Muscle of back (tissue), 11 donors: Measurements from ENCODE around the gene IFNL4. TPM values are rescaled to one million over a fixed set of nuclear protein-coding genes. Genes with fewer than 3 reads are reported as not detected.
A peak's percentile ranks its signal among the peaks of the same experiment; 100 is the strongest.
"Not testable (repeated sequence)": the region's sequence is repeated elsewhere in the genome, so short reads cannot be mapped to it uniquely, and the experiment has no call there.

Experiments
- DNase-seq, 3 donors: peaks; one replicate each; pipeline versions ENCODE4 v3.0.0 to v3.0.0-alpha.2; 2013
- polyA plus RNA-seq, 10 donors: library from polyadenylated mRNA; unstranded; fragments of 120-200 nt; gene quantifications; one replicate each; pipeline ENCODE4 v1.2.1, GENCODE V29; 2013; ENCODE audit not compliant: insufficient read length in 10 of 10

The IFNL4 gene
- polyA plus RNA-seq, 10 donors: 0.10 to 0.23 (median 0.17) TPM; not detected in 6

GRCh38 chr19:39257227-39257626, 8.6 kb upstream of the IFNL4 start:
- no peak for DNase-seq

DNA sequence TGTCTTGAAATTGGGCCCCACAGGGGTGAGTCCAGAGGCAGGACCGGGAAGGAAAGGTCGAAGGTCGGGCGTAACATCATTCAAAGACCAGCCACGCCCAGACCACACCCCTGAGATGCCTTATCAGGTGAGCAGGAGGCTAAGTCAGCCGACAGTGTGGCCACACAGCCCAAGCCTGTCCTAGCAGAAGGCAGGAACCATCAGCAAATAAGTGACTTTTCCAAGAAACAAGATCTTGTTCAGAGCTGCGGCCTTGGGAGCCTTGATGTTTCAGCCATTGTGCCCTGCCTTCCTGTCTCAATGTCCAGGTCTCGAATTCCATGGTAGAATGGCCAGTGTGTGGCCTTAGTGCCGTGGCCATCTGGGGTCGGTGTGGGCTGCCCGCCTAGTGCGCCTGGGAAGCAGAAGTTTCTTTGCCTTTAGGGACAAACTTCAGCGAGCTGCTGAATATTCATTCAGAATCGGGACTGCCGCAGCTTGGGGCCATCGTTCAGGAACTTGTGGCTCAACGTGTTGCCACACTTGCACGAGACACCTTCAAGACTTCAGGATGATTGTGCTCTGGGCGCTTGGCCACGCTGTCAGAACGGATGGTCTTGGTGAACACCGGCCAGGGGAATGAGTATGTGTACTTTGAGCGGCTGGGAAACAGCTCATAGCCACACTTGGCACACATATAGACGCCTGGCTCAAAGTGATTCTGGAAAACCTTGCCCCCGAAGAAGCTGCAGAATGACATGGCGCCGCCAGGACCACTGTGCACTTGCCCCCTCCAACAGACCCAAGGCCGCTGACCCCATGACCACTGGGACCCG, 6.1 kb upstream of the IFNL4 start:
- DNase-seq: no peak

DNA sequence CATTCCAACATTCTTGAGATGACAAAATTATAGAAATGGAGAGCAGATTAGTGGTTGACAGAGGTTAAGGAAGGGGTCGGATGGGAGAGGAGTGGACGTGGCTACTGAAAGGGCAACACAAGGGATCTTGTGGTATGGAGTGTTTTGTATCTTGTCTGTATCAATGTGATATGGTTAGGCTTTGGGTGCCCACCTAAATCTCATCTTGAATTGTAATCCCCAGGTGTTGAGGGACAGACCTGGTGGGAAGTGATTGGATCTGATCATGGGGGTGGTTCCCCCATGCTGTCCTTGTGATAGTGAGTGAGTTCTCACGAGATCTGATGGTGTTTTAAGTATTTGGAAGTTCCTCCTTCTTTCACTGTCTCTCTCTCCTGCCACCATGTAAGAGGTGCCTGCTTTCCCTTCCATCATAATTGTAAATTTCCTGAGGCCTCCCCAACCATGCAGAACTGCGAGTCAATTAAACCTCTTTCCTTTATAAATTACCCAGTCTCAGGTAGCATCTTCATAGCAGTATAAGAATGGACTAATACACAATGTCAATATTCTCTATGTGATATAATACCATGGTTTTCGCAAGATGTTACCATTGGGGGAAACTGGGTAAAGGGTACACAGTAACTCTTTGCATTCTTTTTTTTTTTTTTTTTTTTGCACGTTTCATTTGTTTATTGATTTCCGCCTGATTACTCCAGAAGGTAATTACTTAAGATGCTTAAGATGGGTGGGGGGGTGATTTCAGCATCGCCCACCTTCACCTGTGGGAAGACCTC, 4.9 kb upstream of the IFNL4 start:
- no peak for DNase-seq

- DNase-seq: no peak
Observed at GRCh38 chr19:39252458-39252857, 3.8 kb upstream of the IFNL4 start.

DNA sequence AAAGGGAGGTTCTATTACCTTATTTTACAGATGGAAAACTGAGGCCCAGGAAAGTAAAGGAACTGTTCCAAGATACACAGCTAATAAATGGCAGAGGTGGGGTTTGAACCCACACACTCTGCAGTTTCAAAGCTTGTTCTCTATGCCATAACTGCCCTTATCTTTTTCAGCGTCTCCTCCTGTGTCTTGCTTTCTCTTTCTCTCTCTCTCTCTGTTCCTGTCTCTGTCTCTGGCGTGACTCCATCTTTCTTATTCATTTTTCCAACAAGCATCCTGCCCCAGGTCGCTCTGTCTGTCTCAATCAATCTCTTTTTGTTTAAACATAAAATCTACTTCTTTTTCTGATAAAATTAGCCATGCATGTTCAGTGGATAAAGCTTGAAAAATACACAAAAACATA, 3.2 kb upstream of the IFNL4 start:
- no peak for DNase-seq

- no peak for DNase-seq
Observed at GRCh38 chr19:39251081-39251480, 2.4 kb upstream of the IFNL4 start.

GRCh38 chr19:39247701-39248664, 673 bp downstream of the IFNL4 start:
- DNase-seq: peak in 1 of 3 donors; percentile 50

GRCh38 chr19:39246951-39247669, 1.5 kb downstream of the IFNL4 start:
- DNase-seq: peak in 2 of 3 donors; percentile 27 to 31

DNA sequence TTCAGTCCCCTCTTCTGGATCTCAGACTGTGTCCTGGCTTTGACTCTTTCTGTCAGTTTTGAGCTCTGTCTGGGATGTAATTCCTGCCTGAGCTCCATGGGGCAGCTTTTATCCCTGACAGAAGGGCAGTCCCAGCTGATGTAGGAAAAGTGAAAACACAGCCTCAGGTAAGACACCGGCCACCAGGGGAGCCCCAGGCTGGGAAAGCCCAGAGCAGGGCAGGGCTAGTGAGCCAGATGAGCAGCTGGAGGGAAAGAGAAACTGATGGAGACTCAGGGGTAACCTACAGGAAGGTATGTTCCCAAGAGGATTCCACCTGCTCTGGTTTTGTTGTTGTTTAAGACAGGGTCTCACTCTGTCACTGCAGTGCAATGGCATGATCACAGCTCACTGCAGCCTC, 3.5 kb downstream of the IFNL4 start:
- not testable (repeated sequence) for DNase-seq

DNA sequence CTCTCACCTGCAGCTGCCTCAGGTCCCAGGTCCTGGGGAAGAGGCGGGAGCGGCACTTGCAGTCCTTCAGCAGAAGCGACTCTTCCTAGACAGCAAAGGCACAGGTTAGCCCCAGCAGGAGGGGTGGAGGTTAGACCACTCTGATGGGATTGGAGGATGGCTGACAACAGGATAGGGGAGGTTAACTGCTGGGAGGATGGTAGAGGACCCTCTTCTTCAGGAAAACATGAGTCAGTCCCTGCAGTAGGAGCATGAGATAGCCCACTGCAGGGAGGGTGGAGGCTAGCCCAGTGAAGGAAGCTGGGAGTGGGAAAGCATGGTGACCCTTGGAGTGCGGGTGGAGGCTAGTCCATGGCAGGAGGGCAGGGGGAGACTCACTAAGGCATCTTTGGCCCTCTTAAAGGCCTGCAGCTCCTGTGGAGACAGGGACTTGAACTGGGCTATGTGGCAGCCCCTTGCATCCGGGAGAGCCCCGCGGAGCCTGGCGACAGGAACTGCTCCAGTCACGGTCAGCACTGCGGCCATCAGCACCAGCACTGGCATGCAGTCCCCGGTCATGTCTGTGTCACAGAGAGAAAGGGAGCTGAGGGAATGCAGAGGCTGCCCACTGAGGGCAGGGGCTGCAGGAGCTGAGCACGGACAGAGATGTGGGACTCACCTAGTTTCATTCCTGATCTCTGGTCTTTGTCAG, 4.1 kb downstream of the IFNL4 start, which contains the start of gene IFNL3:
Gene IFNL3 (minus strand): TSS at position 597 of the 691 bp plus-strand sequence. CDS start 39 bp downstream, at position 558.
- not testable (repeated sequence) for DNase-seq

DNA sequence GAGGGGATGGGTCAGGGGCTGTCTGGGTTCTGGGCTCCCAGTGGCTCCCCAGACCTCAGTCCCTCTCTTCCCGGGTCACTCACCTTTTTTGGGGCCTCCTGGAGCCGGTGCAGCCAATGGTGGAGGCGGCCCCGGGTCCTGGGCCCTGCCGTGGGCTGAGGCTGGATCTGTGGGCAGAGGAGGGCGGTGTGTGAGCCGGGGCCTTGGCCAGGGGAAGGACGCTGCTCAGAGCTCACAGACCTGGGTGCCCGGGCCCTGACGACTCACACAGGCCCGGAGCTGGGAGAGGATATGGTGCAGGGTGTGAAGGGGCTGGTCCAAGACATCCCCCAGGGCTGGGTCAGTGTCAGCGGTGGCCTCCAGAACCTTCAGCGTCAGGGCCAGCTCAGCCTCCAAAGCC, 4.9 kb downstream of the IFNL4 start:
- not testable (repeated sequence) for DNase-seq

DNA sequence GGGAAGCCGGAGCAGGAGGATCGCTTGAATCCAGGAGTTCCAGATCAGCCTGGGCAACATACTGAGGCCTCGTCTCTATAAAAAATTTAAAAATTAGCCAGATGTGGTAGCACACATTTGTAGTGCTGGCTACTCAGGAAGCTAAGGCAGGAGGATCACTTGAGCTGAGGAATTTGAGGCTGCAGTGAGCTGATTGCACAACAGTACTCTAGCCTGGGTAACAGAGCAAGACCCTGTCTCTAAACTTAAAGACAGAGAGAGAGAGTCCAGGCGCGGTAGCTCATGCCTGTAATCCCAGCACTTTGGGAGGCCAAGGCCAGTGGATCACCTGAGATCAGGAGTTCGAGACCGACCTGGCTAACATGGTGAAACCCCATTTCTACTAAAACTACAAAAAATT, 8.2 kb downstream of the IFNL4 start:
- DNase-seq: no peak

GRCh38 chr19:39238944-39239343, 9.7 kb downstream of the IFNL4 start:
- DNase-seq: no peak

GRCh38 chr19:39238209-39238608, 10.4 kb downstream of the IFNL4 start:
- DNase-seq: no peak

GRCh38 chr19:39237200-39238184, 11.2 kb downstream of the IFNL4 start:
- DNase-seq: no peak

DNA sequence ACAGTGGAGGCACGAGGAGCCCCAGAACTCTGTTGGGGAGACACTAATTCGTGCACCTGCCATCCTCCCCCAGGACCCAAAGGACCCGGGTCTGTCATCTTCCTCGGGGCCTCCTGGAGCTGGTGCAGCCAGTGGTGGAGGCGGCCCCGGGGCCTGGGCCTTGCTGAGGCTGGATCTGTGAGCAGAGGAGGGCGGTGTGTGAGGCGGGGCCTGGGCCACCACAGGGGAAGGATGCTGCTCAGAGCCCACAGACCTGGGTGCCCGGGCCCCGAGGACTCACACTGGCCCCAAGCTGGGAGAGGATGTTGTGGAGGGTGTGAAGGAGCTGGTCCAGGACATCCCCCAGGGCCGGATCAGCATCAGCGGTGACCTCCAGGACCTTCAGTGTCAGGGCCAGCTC, 12.1 kb downstream of the IFNL4 start:
- DNase-seq: no peak

GRCh38 chr19:39232708-39233107, 15.9 kb downstream of the IFNL4 start:
- no peak for DNase-seq

DNA sequence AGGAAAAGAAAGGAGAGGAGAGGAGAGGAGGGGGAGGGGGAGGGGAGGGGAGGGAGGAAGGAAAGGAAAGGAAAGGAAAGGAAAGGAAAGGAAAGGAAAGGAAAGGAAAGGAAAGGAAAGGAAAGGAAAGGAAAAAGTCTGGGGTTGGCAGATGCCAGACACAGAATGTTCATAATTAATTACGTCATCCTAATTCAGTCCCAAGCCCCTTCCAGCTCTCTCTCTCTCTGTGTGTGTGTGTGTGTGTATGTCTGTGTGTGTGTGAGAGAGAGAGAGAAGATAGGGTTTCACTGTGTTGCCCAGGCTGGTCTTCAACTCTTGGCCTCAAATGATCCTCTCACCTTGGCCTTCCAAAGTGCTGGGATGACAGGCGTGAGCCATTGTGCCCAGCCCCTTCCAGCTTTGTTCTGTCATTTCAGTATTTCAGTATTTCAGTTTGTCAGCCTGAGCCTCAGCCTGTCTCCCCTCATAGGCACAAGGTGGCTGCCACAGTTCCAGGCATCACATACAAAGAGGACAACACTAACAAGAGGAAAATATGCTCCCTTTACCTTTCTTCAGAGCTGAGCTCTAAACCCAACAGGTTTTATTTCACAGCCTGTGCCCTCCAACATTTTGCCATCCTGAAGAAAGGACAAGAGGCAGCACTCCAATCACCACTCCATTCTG, 18.4 kb downstream of the IFNL4 start:
- no peak for DNase-seq

GRCh38 chr19:39224910-39225309, 23.7 kb downstream of the IFNL4 start:
- no peak for DNase-seq
